ENCODE measurements around the gene CHRNA9.
"Not testable (repeated sequence)": the region's sequence is repeated elsewhere in the genome, so short reads cannot be mapped to it uniquely, and the experiment has no call there.

CHRNA9 gene

DNA sequence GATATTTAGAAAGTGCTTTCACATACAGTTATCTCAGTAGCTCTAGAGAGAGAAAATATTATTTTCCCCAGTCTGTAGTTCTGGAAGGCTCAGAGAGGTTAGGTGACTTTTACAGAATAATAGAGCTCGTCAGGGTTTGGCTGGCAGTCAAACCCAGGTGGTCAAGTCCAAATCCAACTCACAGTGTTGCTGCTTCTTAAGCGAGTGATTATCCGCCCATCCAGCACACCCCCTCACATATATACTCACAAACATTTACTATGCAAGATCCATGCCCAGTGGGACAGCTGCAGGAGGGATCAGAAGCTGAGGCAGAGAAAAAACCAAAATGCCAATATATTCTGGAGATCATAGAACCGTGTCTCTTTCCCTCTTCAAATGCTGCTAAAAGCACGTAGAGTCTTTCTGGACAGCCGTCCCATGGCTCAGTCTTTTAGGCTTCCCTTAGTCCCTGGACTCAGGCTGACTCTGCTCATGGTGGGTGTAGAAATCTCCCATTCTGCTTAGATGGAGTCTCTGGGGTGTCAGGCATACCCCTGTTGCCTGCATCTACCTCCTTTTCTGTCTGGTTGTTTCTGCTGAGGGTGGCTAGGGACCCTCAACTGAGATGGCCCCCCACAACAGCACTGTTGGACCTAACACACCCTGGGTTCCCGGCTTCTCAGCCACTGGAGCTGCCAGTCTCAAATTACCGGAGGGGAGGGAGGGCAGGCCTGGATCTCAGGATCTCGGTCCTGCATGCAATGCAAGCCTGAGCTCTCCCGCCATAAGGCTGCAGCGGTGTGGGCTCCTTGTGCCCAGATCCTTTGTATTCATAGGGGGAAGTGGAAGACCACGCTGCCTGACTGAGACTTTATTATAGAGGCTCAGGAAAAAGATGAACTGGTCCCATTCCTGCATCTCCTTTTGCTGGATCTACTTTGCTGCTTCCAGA lies at the start of gene CHRNA9:
Gene CHRNA9 (plus strand): TSS at position 743 of the 934 bp plus-strand sequence. CDS start 135 bp downstream, at position 878.
- DNase-seq, result no peak

DNA sequence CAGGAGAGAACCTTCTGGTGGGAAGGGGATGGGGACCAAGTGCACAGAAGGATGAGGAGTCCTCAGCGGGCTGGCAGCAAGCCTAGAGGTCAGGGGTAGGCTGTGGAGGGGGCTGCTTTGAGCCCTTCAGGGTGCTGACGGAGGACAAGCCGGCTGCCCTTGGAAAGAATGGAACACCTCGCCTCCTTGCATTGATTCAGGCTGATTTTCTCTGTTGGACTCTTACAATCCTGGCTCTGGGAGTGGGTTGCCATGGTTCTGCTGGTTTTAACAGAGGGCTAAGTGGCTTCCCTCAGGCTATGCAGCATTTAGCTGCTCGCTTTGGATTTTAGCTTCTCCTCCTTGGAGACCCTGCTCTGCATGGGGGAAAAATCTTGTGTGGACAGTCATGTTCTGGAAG lies 49.4 kb upstream of the CHRNA9 start:
- DNase-seq, result no peak

DNA sequence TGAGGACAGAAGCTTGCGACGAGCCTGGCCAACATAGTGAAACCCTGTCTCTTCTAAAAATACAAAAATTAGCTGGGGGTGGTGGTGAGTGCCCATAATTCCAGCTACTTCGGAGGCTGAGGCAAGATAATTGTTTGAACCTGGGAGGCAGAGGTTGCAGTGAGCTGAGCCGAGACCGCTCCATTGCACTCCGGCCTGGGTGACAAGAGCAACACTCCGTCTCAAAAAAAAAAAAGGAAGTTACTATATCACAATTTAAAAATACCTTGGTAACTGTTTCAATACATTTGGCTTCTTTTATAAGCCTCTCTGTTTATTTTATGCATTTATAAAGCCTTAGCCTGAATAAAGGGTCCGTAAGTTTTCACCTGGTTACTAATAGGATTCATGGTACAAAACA lies 46.6 kb upstream of the CHRNA9 start:
- DNase-seq, result no peak

GRCh38 chr4:40289366-40290188 lies 45.6 kb upstream of the CHRNA9 start:
- DNase-seq, result peak; percentile 29

- not testable (repeated sequence) for DNase-seq
Observed at GRCh38 chr4:40290611-40291186, 44.4 kb upstream of the CHRNA9 start.

DNA sequence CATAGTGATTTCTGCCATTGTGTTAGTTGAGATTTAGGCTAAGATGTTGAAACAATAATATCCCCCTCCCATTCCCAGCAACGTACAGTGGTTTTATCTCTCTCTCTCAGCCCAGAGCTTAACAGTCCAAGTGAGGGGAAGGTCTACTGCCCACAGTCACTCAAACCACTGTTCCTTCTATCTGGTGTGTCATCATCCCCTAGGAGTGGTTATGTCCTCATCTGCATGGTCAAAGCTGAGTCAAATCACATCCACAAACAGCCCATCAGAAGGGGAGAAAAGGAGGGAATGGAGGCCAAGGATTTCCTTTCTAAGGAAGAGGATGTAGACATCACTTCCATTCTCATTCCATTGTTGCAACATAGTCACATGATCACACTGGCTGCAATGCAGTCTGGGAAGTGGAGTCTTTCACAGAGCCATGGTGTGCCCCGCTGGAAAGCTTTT lies 42.8 kb upstream of the CHRNA9 start:
- DNase-seq, result no peak

DNA sequence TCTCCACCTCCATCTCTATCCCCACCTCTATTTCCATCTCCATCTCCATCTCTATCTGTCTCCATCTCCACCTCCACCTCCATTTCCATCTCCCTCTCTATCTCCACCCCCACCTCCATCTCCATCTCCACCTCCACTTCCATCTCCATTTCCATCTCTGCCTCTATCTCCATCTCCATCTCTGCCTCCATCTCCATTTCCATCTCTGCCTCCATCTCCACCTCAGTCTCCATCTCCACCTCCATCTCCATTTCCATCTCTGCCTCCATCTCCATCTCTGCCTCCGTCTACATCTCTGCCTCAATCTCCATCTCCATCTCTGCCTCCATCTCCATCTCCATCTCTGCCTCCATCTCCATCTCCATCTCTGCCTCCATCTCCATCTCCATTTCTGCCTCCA lies 40.8 kb upstream of the CHRNA9 start:
- DNase-seq, result no peak

DNA sequence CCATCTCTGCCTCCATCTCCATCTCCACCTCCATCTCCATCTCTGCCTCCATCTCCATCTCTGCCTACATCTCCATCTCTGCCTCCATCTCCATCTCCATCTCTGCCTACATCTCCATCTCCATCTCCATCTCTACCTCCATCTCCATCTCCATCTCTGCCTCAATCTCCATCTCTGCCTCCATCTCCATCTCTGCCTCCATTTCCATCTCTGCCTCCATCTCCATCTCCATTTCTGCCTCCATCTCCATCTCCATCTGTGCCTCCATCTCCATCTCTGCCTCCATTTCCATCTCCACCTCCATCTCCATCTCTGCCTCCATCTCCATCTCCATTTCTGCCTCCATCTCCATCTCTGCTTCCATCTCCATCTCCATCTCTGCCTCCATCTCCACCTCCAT lies 40.1 kb upstream of the CHRNA9 start:
- not testable (repeated sequence) for DNase-seq

- no peak for DNase-seq
Observed at GRCh38 chr4:40295572-40295971, 39.6 kb upstream of the CHRNA9 start.

- no peak for DNase-seq
Observed at GRCh38 chr4:40299126-40299525, 36.0 kb upstream of the CHRNA9 start.

GRCh38 chr4:40299811-40300292 lies 35.3 kb upstream of the CHRNA9 start:
- no peak for DNase-seq

DNA sequence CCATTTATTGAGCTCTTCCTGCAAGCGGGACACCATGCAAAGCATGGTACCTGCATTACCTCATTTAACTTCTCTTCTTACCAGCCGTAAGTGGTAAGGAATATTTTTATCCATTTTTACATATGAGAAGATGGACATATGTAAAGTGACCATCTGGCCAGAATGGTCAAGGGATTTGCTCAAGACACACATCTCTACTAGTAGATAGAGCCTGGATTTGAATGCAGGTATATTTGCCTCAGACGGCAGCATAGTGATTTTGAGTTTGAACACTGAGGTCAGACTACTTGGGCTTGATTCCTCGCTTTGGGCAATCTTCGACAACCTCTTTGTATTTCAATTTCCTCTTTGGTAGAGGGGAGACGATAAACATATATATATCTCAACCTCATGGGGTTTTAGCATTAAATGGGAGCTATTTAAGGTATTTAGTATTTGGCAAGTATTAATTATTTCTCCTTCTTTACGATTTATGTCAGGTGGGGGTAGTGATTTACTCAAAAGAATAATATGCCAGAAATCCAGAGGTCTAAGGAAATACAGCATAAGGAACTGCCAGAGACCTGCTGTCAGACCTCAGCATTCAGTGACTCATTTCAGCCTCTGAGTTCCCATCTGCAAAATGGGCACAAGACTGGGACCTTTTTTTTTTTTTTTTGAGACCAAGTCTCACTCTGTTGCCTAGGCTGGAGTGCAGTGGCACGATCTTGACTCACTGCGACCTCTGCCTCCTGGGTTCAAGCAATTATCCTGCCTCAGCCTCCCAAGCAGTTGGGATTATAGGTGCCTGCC lies 34.6 kb upstream of the CHRNA9 start:
- DNase-seq, result no peak

GRCh38 chr4:40301603-40302002 lies 33.5 kb upstream of the CHRNA9 start:
- peak; percentile 45 for DNase-seq

DNA sequence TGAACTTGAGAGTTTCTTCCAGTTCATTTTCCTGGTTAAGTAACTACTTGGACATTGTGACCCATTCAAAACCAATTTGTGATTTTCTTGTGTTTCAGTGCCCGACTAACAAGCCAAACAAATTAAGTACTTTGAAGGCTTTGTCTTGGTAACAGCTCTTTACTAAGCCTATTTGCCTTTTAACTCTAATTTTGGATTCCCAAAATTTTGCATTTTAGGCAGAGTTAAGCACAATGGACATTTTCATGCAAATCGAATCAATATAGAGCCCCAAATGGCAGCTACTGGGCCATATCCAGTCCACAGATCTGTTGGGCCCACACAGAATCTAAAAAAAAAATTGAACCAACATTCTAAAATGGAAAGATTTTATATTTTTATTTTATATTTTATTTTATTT lies 31.4 kb upstream of the CHRNA9 start:
- no peak for DNase-seq

GRCh38 chr4:40305328-40306170 lies 29.6 kb upstream of the CHRNA9 start:
- peak; percentile 66 for DNase-seq

DNA sequence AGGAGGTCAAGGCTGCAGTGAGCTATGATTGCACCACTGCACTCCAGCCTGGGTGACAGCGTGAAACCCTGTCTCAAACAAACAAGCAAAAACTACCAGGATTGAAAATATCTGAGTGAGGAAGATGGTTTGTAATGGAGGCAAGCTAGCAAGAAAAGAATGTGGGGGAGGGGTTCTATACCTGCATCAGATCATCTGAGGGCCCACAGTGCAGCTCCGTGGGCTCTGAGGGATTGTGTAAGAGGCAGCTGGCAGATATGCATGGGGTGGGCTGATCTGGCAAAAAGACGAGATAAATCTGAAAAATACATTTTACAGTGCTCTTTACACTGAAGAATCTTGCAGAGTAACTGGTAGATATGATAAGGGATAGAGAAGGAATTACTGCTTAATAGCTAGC lies 28.9 kb upstream of the CHRNA9 start:
- DNase-seq, result no peak

- no peak for DNase-seq
Observed at GRCh38 chr4:40306976-40307375, 28.2 kb upstream of the CHRNA9 start.

- DNase-seq, result peak; percentile 67
Observed at GRCh38 chr4:40307627-40308497, 27.3 kb upstream of the CHRNA9 start.

GRCh38 chr4:40308528-40309122 lies 26.5 kb upstream of the CHRNA9 start:
- no peak for DNase-seq

DNA sequence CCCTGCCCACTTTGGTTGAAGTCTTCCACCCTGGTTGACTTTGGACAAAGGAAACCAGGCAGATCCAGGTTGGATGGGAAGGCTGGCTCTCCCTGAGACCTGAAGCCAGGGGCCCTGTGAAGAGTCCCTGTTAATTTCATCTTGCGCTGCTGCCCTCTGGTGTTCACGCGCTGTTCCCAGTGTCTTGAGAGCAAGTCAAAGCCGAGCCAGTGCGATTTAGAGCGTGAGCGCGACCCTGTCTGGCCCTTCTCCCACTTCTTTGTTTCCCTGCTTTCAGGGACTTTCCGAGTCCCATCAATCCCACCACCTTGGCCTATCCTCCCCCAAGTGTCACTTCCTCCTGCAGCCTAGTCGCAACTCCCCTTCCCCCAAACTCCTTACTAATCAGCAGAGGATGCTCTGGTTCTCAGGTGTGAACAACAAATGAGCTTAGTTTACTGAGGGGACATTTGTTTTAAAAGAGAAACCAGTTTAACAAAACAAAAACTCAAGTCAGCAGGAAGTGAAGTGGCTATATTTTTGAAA lies 25.8 kb upstream of the CHRNA9 start:
- DNase-seq, result peak; percentile 90

All from activated naive CD4-positive, alpha-beta T cell treated with Interleukin-2 at 50 U/mL for 16 hours (primary cell).